Activated T-cell treated with anti-CD3 and anti-CD28 coated beads, Interleukin-2, amount 50 U/mL, for 48 hours (primary cell): ENCODE data around the gene NXPH3.
"Not testable (repeated sequence)": the region's sequence is repeated elsewhere in the genome, so short reads cannot be mapped to it uniquely, and the experiment has no call there.

Experiments used
- DNase-seq, 2 experiments: peaks; one replicate each; pipeline ENCODE4 v3.0.0-alpha.2; 2020

NXPH3 gene

DNA sequence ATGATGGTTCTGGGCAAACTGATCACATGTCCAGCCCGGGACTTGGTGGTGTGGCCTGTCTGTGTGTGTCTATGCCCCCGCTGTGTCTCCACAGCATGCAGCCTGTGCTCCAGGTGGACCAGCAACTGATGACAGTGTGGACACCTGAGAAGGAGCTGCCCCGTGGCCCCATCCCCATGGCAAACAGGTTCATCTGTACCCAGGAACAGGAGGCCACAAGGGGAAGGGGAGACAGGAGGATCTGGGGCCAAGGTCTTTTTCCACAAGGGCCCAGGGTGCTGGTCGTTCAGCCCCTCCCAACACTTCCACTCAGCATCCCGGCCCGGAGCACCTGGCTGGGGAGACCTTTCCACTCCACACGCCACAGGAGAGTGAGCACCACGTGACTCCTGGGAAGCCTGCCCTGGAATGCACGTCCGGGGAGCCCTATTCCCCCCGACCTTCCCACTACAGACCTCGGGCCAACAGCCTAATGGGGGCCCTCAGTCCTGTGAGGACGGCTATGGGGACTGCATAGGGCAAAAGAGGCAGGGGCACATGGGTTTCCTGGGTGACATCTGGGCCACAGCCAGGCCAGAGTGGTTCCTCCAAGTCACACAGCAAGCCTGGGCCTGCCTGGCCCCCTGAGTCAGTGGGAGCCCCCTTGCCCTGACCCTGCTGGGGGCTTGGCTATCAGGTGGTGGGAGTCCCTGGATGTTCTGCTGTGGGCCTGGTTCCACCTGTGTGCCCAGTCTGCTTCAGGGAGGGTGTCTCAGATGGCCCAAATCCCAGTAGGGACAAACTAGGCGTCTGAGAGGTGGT lies 20.8 kb upstream of the NXPH3 start:
- DNase-seq = no peak

DNA sequence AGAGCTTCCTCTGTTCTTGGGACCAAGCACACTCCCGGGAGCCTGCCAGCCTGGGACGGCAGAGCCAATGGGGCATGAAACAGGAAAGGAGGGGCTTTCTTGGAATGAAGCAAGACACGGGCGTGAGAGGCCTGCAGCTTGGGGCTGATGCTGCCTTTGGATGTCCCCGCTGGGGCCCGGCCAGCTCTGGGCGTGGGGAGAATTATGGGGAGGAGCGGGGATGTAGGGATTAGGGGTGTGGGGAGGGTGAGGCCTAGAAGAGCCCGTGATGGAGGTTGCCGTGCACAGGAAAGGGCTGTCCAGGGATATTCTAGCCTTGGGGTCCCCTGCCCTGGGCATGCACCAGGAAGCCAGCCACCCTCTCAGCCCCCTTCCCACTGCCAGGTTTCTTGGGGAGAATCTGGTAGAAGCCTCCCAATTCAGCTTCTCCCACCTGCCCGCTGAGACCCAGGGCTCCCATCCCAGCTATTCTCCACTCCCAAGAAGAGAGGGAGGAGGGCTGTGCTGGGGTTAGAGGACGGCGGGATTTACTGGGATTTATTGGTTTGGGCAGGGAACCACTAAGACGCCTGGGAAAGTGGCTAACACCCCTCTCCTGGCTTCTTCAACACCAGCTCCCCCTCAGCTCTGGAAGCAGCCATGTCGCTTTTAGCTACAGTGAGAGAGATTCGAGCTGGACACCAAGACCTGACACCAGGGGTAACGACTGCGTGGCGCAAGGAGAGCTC lies 20.0 kb upstream of the NXPH3 start:
- DNase-seq = no peak

DNA sequence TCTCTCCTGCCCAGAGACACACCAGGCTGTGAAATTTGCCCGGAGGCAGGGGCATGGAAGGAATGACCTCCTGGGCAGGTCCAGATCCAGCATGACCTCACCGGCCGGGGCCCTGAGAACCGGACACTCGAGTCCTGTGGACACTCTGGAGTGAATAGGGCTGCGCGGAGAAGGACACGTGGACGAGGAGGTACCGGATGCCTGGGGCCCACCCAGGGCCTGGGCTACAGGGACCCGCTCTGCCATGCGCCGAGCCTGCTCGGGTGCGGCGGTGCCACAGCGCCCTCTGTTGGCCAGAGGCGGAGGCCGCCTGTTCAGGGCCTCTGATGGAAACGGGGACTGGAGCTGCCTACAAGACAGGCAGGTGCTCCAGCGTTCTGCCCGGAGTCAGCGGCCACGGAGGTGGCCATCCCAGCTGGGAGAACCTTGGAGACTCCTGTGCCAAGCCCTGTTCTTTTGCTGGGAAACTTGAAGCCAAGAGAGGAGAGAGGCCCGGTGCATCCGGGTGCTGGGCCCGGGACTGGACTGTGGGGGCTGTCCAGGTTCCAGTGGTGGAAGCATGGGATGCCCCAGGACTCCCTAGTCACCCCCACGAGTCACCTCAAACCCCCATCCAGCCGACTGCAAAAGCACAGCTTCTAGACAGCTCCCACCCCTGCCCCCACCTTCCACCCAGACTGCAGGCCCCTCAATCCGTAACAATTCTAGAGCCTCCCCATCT lies 19.3 kb upstream of the NXPH3 start:
- peak; percentile 92 to 94 for DNase-seq

DNA sequence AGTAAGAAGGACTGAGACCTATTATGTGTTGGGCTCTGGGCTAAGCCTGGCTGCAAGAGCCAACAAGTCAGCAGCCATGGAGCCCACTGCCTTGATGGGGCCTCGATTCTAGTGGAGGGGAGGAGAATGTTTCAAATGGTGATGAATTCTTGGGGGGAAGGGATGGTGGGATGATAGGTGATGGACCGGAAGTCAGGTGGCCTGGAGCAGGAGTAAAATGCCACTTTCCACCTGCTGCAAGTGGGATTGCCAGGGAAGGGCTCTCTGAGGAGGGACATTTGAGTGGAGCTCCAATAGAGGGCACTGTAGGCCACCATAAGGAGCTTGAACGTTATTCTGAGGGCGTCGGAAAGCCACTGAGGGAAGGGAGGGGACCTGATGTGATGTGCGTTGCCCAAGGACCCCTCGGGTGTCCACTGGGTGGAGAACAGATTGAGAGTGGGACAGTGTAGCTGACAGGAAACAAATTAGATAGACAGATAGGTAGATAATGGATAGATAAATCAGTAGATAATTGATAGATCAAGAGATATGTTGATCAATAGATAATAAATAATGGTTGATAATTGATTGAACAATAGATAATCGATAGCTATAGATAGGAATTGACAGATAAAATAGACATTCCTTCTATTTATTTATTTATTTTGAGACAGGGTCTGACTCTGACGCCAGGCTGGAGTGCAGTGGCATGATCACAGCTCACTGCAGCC lies 18.2 kb upstream of the NXPH3 start:
- DNase-seq = peak; percentile 54

DNA sequence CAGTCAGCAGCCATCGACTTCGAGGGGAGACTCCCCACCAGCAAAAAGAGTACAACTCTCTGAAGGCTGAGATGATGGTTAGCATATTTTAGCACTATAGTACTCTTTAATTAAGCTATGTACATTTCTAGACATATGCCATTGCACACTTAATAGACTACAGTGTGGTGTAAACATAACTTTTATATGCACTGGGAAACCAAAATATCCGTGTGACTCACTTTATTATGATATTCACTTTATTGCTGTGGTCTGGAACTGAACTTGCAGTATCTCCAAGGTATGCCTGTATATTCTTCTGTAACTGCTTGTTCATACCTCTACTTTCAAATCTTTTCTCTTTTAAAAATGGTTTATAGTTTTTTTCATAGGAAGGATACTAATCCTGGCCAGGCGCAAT lies 11.0 kb upstream of the NXPH3 start:
- no peak for DNase-seq

DNA sequence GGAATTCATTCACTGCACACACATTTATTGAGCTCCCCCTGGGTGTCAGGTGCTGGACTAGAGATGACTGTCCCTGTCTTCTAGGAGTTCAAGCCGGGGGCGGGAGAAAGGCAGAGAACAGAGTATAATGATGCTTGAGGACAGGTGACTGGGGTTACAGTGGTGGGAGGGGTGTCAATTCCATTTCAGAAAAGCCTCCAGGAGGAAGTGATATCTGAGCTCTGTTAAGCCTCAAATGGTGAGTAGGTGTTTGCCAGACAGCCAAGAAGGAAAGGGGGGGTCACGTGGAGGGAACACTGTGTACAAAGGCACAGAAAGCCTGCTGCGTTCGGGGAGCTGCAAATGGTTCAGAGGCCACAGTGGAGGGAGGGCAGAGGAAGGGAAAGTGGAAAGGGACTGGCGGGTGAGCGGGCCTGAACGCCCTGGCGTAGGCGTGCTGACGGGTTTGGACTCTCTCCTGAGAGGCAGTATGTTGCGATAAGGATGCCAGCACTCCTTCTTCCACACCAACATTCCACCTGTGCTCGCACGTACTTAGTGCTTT lies 9.7 kb upstream of the NXPH3 start:
- peak; percentile 46 for DNase-seq

DNA sequence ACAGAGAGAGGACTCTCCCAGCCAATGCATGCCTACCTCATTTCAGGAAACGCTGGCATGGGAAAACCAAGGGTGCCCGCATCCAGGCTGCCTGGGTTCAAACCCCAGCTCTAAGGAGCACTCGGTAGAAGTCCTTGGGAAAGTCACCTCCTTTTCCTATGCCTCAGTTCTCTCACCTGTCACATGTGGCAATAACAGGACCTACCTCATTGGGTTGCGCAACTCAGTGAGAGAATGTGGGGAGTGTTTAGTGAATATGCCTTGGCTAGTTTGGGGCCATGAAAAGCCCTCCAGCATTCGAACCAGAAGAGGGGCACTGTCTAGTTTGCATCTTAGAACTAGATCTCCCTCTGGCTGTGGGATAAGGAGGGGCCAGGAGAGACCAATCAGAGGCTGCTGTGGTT lies 9.0 kb upstream of the NXPH3 start:
- DNase-seq = no peak

DNA sequence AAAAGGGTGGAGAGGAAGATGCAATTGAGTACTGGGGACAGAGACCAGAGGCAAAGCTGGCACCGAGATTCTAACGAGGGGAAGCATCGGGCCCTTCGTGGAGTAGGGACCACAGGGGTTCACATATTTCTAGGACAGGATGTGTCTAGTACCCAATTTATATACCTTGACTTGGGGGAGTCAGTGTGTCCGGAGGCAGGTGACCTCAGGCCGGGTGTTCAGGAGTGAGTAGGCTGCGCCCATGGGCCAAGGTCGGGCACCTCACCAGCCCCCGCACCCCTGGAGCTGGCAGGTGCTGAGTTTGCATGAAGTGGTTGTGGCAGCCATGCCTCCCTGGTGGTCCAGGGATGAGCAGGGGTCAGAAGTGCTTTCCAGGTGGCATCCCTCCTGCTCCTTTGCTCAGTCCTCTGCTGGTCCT lies 8.6 kb upstream of the NXPH3 start:
- DNase-seq = no peak

DNA sequence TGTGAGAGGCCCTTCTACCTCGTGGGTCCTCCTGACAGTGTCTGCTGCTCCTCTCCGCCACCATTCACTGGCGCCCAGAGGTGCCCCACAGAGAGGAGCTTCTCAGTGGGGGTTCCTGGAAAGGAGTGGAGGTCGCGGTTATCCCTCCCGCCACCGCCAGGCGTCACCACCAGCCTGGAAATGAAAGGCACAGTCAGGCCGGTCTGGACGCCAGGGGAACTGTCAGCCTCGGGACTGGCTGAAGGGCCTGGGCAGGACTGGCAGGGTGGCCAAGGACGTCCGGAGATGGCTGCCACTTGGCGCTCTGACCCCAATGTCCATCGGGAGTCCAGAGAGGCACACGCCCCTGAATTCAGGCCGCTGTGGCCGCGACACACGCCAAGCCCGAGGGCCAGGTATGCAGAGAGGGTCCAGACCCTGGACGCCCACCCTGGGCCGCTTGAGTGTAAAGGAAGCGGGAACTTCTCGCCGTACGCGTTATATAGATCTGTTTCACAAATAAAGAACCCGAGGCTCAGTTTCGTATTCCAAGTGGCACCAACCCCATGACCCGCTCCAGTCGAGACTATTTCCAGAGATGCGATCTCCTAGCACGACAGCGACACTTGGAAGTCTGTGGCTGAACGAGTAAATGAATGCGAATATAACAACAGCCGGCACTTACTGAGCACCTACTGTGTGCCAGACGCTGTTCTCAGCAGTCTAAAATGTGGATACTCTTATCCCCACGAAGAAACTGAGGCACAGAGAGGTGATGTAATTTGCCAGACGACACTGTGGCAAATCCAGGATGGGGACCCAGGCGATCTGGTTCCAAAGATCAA lies 7.6 kb upstream of the NXPH3 start:
- peak; percentile 94 to 95 for DNase-seq

DNA sequence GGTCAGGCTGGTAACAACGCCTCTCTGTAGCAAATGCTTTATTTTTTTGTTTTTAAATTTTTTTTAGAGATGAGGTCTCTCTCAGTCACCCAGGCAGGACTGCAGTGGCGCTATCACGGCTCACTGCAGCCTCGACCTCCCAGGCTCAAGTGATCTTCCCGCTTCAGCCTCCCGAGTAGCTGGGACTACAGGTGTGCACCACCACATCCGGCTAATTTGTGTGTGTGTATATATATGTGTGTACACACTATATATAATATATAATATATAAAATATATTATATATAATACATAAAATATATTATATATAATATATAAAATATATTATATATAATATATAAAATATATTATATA lies 7.0 kb upstream of the NXPH3 start:
- DNase-seq = not testable (repeated sequence)

DNA sequence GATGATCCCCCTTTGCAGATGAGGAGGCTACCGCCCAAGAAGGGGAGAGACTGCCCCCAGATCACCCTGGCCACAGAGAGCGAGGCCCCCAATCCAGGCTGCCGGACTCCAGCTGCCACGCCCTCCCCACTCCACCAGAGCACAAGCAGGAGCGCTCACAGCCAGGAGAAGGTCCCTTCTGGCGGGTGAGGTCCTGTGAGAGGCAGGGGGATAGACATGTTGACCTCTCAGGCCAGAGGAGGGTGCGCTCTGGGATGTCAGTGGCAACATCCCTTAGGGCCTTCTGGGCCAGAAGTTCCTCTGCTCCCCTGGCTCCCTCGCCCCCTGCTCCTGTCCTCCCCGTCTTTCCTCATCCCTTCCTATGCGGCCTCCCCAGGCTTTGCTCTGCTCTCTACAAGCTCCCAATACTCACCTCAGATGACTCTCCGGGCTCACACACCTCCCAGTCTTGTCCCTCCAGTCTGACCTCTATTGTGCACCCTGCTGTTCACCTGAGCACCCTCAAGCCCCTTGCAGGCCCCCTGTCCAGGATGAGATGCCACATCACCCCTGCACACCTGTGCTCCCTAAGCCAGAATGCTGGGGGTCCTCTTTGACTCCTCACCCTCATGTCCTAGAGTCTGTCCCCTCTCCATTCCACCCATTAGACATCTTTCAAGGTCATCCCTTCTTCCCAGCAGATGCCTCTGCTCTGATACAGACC lies 5.0 kb upstream of the NXPH3 start:
- no peak for DNase-seq

DNA sequence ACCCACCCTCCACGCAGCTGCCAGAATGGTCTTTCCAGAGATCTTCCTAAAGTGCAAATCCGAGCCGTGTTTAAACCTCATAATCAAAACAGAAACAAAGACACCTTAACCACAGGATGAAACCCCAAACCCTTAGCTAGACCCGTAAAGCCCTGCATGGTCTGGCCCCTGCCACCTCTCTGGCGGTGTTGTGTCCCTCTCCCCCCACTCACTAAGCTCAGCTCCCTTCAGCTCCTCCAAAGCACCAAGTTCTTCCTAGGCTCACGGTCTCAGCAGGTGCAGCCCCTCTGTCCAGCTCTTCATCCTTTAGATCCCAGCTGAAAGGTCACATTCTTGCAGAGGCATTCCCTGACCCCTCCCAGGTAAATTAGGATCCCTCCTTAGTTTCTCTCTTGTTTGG lies 4.4 kb upstream of the NXPH3 start:
- no peak for DNase-seq

DNA sequence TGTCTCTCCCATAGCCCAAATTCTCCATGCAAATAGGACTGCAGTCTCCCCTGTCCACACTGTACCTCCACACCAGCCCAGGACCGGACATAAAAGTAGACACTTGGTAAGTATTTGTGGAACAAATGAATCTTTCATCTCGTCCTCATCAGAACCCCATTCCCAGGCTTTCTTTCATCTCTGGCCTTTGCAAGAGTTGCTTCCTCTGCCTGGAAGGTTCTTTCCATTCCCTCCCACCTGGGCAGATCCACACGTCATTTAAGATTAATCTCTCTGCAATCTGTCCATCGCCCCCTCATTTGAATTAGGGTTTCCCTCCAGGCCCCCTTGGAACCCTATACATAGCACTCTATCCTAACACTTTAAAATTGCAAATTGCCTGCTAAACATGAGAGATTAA lies 3.9 kb upstream of the NXPH3 start:
- no peak for DNase-seq

DNA sequence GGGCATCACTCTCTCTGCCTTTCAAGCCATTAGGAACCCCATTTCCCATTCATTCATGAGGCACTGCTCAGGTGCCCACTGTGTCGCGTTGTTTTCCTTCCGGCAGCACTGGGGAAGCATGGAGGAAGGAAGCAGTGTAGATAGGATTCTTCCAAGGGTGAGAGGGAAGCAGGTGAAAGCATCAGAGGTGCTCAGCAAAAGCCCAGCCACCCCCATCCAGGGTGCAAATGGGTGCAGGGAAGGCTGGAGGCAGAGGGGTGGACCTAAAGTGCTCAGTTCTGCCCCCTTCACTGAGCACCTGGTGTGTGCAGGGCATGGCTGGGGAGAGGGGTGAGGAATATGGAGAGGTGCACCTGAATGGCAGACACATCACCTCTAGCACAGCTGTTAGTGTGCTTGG lies 3.4 kb upstream of the NXPH3 start:
- DNase-seq = no peak

DNA sequence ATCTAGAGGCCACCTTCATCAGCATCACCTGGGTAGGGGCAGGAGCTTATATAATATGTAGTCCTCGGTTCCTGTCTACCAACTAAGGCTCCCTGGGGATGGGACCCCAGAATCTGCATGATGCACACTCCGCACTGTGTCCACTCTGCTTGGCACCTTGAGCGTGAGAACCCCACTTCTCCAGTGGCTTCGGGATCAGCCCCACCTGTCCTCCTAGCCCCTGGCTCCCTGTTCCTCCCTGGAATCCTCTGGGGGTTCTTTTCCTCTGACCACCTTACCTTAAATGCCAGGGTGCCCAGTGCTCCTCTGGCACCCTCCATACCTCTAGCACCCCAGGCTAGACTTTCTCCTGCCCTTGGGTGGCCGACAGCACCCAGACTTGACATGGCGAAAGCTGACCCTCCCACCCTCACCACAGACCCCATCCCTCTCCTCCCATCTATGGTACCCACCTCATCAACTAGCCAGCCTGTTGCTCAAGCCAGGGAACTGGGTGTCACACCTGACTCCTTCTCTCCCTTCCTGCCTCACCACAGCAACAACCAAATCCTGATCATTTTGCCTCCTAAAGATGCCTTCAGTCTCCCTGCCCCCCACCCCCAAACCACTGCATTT lies 2.8 kb upstream of the NXPH3 start:
- no peak for DNase-seq

DNA sequence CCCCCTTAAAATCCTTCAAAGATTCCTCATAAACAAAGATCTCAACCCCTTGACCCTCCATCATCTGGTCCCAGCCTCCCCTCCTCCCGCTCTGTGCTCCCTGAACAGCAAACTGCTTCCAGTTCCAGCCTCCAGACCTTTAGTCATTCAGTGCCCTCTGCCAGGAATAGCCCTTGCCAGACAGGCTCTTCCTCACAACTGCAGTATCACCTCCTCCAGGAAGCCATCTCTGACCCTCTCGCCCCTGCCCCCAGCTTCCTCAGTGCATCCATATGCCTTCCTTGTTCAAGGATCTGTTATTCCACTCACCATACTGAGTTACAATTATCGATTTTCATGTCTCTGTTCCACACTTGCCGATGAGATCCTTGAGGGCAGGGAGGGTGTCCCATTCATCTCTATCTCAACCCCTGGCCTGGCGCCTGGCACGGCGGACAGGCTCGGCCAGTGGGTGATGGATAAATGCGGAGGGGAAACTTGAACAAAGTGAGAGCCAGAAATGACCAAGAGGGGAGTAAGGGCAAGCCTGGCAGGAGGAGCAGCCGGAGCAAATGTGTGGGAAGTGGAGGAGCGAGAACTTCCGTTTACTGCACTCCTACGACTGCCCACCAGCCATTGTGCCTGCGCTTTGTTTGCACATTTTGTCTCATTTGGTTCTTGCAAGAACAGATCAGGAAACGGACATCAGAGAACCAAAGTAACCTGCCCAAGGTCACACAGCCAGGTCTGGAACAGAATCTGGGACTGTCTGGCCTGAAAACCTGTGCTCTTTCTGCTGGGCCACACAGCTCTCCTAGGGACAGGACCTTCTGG lies 2.0 kb upstream of the NXPH3 start:
- no peak for DNase-seq

DNA sequence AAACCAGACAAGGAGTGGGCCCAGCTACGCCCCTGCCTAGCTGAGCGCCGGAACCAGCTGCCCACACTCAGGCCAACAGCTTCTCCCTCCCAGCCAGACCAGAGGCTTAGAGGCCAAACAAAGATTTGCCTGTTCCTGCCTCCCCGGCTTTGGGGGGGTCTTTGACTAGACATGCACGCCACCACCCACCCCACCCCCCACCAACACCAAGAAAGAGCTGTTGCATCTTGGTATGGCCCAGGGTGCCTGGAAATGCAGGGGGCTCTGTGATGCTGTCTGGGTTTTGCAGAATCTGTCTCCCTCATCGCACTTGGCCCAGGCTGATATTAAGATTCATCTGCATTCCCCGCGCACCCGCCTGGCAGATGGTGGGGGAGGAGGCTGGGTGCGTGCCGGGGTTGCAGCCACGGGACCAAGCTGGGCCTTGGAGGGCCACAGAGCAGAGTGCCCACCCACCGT lies 1.3 kb upstream of the NXPH3 start:
- no peak for DNase-seq

DNA sequence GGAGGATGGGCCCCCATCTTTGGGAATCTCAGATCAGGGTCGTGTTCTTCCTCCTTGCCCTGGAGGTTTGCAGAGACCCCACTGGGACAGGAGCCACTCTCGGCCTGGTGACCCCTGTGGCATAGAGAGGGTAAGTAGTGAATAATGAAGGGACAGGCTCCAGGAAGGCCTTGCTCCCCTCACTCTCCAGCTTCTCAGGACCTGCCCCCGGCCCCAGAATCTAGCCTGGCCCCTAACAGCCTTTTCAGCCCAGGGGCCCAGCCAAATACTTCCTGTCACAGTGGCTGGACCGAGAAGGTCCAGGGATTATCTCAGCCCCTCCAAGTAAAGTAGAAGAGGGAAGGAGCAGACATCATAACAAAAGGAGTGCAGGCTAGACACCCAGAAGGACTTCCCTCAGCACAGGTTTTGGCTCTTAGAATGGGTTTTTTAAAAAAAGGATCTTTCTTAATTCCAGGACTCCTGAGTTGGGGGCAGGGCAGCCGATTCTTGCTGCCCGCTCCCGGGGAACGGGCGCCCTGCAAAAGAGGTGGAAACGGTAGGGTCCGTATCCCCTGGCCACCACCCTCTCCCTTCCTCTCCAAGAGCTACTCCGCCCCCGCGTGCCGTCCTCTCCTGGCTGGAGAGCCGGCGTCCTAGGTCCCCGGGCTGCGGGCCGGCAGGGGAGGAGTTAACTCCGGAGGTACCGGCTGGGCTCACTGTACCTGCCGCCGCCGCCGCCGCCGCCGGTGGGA lies 559 bp upstream of the NXPH3 start:
- DNase-seq = no peak
